Activated T-helper 1 cell treated with anti-CD3 and anti-CD28 coated beads, Interleukin-12 subunit alpha, Interleukin-12 subunit beta, Interleukin-2, Interleukin-4 antibody, amounts not matched to agents 30 ng/mL and 10 ng/mL and 1 ng/mL, durations not matched to agents 14 hours and 24 hours and 36 hours (primary cell): Measurements from ENCODE around the gene MEX3D. TPM values are rescaled to one million over a fixed set of nuclear protein-coding genes. Genes with fewer than 3 reads are reported as not detected.

Experiments used
- DNase-seq: peaks from one replicate; pipeline ENCODE4 v3.0.0; 2021; ENCODE audit warnings: low spot score
- H3K27ac Mint-ChIP-seq: one replicate; pipeline ENCODE4 v1.8.0; 2021; ENCODE audit warnings: mild to moderate bottlenecking, mixed read lengths
- H3K27me3 Mint-ChIP-seq: one replicate; pipeline ENCODE4 v1.8.0; 2022; ENCODE audit warnings: mild to moderate bottlenecking, moderate library complexity, mixed read lengths; ENCODE audit not compliant: insufficient read depth
- H3K36me3 Mint-ChIP-seq: one replicate; pipeline ENCODE4 v1.8.0; 2021; ENCODE audit warnings: low read depth, mixed read lengths
- H3K4me1 Mint-ChIP-seq: one replicate; pipeline ENCODE4 v1.8.0; 2021; ENCODE audit warnings: low read depth, mixed read lengths
- H3K4me3 Mint-ChIP-seq: one replicate; pipeline ENCODE4 v1.8.0; 2021; ENCODE audit warnings: mild to moderate bottlenecking, moderate library complexity, mixed read lengths
- H3K9me3 Mint-ChIP-seq: one replicate; pipeline ENCODE4 v1.8.0; 2021; ENCODE audit warnings: mixed read lengths
- intact Hi-C: fragments of 100-400 bp; cut with micrococcal nuclease; formaldehyde crosslinking; loops from one replicate; pipeline ENCODE4 v1.15.1; 2024
- total RNA-seq: library from RNA; stranded (reverse); gene quantifications from 2 replicates; pipeline ENCODE4 v1.2.3, GENCODE V29; 2022

Gene MEX3D
- total RNA-seq, 1 donor from 2014 or later: 14.6 TPM

- peak overlapping the region; percentile 91 for H3K4me3 Mint-ChIP-seq
- peaks cover 20% of the 10 kb centered on the region for H3K4me1 Mint-ChIP-seq
- no peaks in the 10 kb centered on the region for H3K27me3 Mint-ChIP-seq
- no peaks in the 10 kb centered on the region for H3K9me3 Mint-ChIP-seq
- H3K36me3 Mint-ChIP-seq: peaks cover 7% of the 10 kb centered on the region
- intact Hi-C loops: loop anchor here (1.0 to 5.0 kb wide), 6 partner anchors 14 to 314 kb away; partner anchors contain the start of genes FAM174C, MEX3D, PCSK4 and REEP6
- H3K27ac Mint-ChIP-seq: peak overlapping the region; percentile 91
- DNase-seq: no peak
These were observed 23.4 kb upstream of the MEX3D start for GRCh38 chr19:1591421-1592023.

- H3K9me3 Mint-ChIP-seq: no peaks in the 10 kb centered on the region
- no peak for DNase-seq
- peaks cover 24% of the 10 kb centered on the region for H3K4me1 Mint-ChIP-seq
- intact Hi-C loops: loop anchor here (2.0 to 5.0 kb wide), 2 partner anchors 22 to 314 kb away; partner anchors contain the start of genes FAM174C and MEX3D
- peak overlapping the region; percentile 91 for H3K4me3 Mint-ChIP-seq
- H3K36me3 Mint-ChIP-seq: peaks cover 7% of the 10 kb centered on the region
- no peaks in the 10 kb centered on the region for H3K27me3 Mint-ChIP-seq
- H3K27ac Mint-ChIP-seq: peak overlapping the region; percentile 91
These were observed 22.7 kb upstream of the MEX3D start for GRCh38 chr19:1590641-1591397.

GRCh38 chr19:1587872-1588271 lies 19.7 kb upstream of the MEX3D start:
- H3K4me1 Mint-ChIP-seq: peaks cover 24% of the 10 kb centered on the region
- no peak for DNase-seq
- H3K27me3 Mint-ChIP-seq: no peaks in the 10 kb centered on the region
- H3K36me3 Mint-ChIP-seq: peaks cover 15% of the 10 kb centered on the region
- H3K4me3 Mint-ChIP-seq: no peak overlapping the region
- H3K27ac Mint-ChIP-seq: no peak overlapping the region
- no peaks in the 10 kb centered on the region for H3K9me3 Mint-ChIP-seq
- intact Hi-C loops: no loop called here

- Mint-ChIP-seq H3K36me3 (peaks cover 17% of the 10 kb centered on the region), H3K4me3 (no peak overlapping the region), H3K9me3 (no peaks in the 10 kb centered on the region), H3K27me3 (no peaks in the 10 kb centered on the region), H3K27ac (no peak overlapping the region), H3K4me1 (peaks cover 11% of the 10 kb centered on the region)
- no peak for DNase-seq
- intact Hi-C loops: no loop called here
These were observed 17.1 kb upstream of the MEX3D start for GRCh38 chr19:1585243-1585580.

- H3K4me1 Mint-ChIP-seq: peaks cover 6% of the 10 kb centered on the region
- intact Hi-C loops: no loop called here
- H3K27ac Mint-ChIP-seq: no peak overlapping the region
- peaks cover 18% of the 10 kb centered on the region for H3K36me3 Mint-ChIP-seq
- no peak for DNase-seq
- no peaks in the 10 kb centered on the region for H3K27me3 Mint-ChIP-seq
- H3K9me3 Mint-ChIP-seq: no peaks in the 10 kb centered on the region
- no peak overlapping the region for H3K4me3 Mint-ChIP-seq
These were observed 16.5 kb upstream of the MEX3D start for GRCh38 chr19:1584500-1585242.

- H3K4me1 Mint-ChIP-seq: peaks cover 4% of the 10 kb centered on the region
- no peaks in the 10 kb centered on the region for H3K27me3 Mint-ChIP-seq
- H3K9me3 Mint-ChIP-seq: no peaks in the 10 kb centered on the region
- H3K27ac Mint-ChIP-seq: no peak overlapping the region
- no peak overlapping the region for H3K4me3 Mint-ChIP-seq
- intact Hi-C loops: no loop called here
- peaks cover 19% of the 10 kb centered on the region for H3K36me3 Mint-ChIP-seq
- no peak for DNase-seq
These were observed 14.1 kb upstream of the MEX3D start for GRCh38 chr19:1582201-1582600.

GRCh38 chr19:1580957-1581356 lies 12.8 kb upstream of the MEX3D start:
- Mint-ChIP-seq H3K27ac (no peak overlapping the region), H3K9me3 (no peaks in the 10 kb centered on the region), H3K36me3 (peaks cover 19% of the 10 kb centered on the region), H3K27me3 (no peaks in the 10 kb centered on the region), H3K4me3 (no peak overlapping the region), H3K4me1 (peaks cover 1% of the 10 kb centered on the region)
- intact Hi-C loops: no loop called here
- no peak for DNase-seq

- H3K36me3 Mint-ChIP-seq: peaks cover 20% of the 10 kb centered on the region
- no peaks in the 10 kb centered on the region for H3K4me1 Mint-ChIP-seq
- no peak overlapping the region for H3K27ac Mint-ChIP-seq
- no peaks in the 10 kb centered on the region for H3K27me3 Mint-ChIP-seq
- H3K4me3 Mint-ChIP-seq: no peak overlapping the region
- DNase-seq: no peak
- intact Hi-C loops: no loop called here
- no peaks in the 10 kb centered on the region for H3K9me3 Mint-ChIP-seq
These were observed 12.3 kb upstream of the MEX3D start for GRCh38 chr19:1580382-1580781.

- H3K4me3 Mint-ChIP-seq: no peak overlapping the region
- no peak for DNase-seq
- no peaks in the 10 kb centered on the region for H3K9me3 Mint-ChIP-seq
- H3K27me3 Mint-ChIP-seq: no peaks in the 10 kb centered on the region
- no peaks in the 10 kb centered on the region for H3K4me1 Mint-ChIP-seq
- intact Hi-C loops: no loop called here
- H3K27ac Mint-ChIP-seq: no peak overlapping the region
- H3K36me3 Mint-ChIP-seq: peaks cover 14% of the 10 kb centered on the region
These were observed 11.1 kb upstream of the MEX3D start for GRCh38 chr19:1579222-1579621.

- no peak overlapping the region for H3K27ac Mint-ChIP-seq
- no peaks in the 10 kb centered on the region for H3K9me3 Mint-ChIP-seq
- H3K4me3 Mint-ChIP-seq: no peak overlapping the region
- peaks cover 14% of the 10 kb centered on the region for H3K36me3 Mint-ChIP-seq
- no peaks in the 10 kb centered on the region for H3K27me3 Mint-ChIP-seq
- intact Hi-C loops: no loop called here
- H3K4me1 Mint-ChIP-seq: no peaks in the 10 kb centered on the region
- DNase-seq: no peak
These were observed 9.9 kb upstream of the MEX3D start for GRCh38 chr19:1577929-1578618.

GRCh38 chr19:1577090-1577928 lies 9.2 kb upstream of the MEX3D start:
- no peak overlapping the region for H3K27ac Mint-ChIP-seq
- no peaks in the 10 kb centered on the region for H3K4me1 Mint-ChIP-seq
- peaks cover 14% of the 10 kb centered on the region for H3K36me3 Mint-ChIP-seq
- no peak overlapping the region for H3K4me3 Mint-ChIP-seq
- H3K27me3 Mint-ChIP-seq: no peaks in the 10 kb centered on the region
- intact Hi-C loops: no loop called here
- no peaks in the 10 kb centered on the region for H3K9me3 Mint-ChIP-seq
- DNase-seq: no peak
